GM18907 (cell line): ENCODE measurements around the gene ARHGAP25.

ENCODE experiments used
- ATAC-seq: cut with Tn5 transposase; IDR thresholded peaks from one replicate; pipeline ENCODE4 v1.9.1; 2021; ENCODE audit warnings: mild to moderate bottlenecking, moderate library complexity; ENCODE audit not compliant: unreplicated experiment

The ARHGAP25 gene

GRCh38 chr2:68764806-68765311 lies 30.2 kb downstream of the ARHGAP25 start:
- no peak for ATAC-seq

GRCh38 chr2:68765739-68766375 lies 31.2 kb downstream of the ARHGAP25 start:
- peak; percentile 20 for ATAC-seq

- peak; percentile 39 for ATAC-seq
These were observed 31.8 kb downstream of the ARHGAP25 start for GRCh38 chr2:68766376-68766845.

DNA sequence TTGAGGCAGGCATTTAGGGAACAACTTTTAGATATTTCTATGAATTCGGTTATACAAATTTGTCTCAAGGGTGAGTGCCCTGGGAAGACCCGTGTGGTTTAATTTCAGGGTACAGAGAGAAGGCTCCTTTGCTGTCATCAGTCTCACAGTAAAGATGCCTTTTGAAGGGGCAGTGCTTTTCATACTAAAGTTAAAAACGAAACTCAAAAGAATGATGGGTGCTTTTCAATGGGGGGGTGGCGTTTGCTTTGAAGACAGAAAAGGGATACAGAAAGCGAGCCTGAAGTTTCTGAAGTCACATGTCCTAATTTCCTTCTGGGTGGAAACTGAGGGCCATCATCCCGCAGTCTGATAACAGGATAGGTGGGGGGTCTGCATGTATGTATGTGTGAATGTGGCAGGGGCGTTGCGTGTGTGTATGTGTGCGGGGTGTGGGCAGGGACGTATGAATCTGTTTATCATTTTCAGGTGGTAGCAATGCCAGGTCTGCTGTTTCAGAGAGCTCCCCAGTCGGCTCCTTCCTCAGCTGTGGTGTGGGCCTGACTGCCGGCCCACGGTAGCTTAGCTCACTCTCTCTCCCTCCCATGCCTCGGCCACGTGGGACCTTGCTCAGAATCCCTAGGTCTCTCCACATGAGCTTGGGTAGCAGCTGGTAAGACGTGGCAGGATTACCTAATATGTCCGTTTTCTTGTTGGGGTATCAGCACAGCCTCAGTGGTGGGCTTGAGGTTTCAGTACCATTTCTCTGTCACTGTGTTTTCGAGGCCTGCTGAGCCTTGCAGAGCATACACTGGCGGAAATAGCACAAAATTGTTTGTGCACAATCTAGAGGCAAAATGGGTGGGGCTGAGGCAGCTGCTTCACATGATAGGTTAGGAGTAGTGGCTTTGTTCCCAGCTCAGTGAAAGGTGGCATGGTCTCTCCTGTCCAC lies 32.7 kb downstream of the ARHGAP25 start:
- peak; percentile 36 for ATAC-seq

- ATAC-seq = no peak
These were observed 33.4 kb downstream of the ARHGAP25 start for GRCh38 chr2:68767996-68768395.

DNA sequence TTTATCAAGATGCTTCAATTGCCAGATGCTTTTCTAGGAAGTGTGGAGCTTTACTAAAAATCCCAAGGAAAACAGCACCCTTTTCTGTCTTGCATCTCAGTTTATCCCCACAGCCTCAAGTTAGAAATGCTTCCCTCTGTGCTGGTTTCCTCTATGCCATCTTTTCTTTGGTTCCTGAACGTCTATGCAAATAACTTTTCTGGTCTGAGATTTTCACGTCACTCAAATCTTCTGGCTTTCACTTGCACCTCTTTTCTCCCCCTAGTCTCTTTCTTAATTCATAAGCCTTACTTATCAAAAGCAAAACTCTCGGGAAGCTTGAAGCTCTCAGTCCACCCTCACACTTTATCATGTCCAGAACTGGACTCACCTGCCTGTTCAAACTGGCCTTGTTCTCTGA lies 33.9 kb downstream of the ARHGAP25 start:
- ATAC-seq = no peak

GRCh38 chr2:68768951-68769350 lies 34.3 kb downstream of the ARHGAP25 start:
- ATAC-seq = no peak

GRCh38 chr2:68769586-68770270 lies 35.1 kb downstream of the ARHGAP25 start:
- ATAC-seq = no peak

DNA sequence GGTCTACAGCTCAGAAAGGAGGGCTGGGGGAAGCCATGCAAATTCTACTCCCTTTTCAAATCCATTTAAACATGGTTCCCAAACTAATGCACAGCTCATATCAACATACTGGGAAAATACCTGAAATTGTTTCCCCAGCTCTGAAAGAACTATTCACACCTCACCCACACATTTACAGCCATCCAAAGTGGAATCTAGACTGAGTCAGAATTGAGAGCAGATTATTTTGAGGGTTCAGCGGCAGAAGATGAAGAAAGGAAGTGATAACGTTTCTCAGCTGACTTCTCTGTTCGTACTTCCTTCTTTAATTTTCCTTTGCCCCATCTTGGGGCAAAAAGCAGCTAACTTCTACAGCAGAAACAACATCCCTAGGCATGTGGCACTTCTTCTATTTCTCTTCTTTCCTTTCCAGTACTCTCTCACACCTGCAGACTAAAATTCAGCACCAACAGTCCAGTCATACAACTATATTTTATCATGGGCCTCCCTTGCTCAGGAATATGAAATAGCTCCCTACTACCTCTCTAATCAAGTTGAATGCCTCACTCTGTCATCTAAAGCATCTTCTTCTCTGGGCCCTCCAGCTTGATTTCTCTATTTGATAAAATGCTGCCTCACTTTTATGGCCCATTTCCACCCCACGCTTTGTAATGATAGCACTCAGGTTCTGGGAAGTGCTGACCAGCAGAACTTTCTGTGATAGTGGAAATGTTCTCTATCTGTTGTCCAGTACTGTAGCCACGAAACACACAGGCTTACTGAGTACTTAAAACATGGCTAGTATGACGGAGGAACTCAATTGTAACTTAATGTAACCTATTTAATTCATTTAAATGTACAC lies 35.9 kb downstream of the ARHGAP25 start:
- no peak for ATAC-seq

GRCh38 chr2:68771211-68771751 lies 36.7 kb downstream of the ARHGAP25 start:
- no peak for ATAC-seq

DNA sequence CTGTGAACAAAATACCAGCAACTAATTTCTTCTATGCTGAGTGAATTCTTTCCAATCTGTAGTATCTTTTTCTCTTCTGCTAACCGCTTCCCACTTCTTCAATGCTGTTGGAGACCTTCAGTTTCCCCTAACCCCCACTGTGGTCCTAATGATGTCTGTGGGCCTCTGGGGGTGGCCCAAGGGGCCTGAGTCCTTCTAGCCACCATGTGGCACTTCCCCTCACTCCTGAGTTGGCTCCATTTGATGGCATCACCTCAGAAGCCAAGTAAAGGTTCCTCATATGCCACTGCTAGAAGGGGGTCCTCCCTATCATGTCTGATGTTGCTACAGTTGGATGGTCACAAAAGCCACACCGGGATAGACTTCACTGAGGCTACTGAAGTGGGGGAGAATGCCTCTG lies 37.5 kb downstream of the ARHGAP25 start:
- ATAC-seq = no peak

DNA sequence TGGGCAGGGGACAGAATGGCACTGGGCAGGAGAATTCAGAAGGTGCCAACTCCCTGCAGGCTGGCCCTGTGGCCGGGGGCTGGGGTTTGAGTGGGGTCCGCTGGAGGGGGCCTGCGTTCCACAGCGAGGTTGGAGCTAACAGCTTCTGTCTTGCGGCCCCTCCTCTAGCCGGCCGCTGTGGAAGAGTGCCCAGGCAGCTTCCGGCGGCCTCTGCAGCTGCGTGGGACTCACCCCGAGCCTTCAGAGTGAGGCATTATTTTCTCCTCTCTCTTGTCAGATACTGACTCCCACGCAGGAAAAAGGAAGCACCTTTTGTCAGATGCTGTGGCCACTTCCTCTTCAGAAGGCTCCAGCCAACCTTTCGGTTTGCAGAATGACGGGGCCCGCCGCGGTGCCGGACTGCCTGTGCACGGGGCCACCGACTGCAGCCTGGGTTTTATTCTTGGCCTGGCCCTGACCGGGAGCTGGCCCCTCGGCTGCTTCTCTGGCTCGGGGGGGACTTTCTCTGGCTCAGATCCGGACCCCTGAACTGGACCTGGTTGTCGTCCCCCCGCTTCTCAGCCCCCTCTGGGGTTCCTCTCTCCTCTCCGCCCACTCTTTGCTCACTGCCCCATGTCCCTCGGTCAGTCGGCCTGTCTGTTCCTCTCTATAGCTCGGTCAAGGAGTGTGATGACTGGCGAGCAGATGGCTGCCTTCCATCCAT lies 40.1 kb downstream of the ARHGAP25 start:
- ATAC-seq = peak; percentile 94

DNA sequence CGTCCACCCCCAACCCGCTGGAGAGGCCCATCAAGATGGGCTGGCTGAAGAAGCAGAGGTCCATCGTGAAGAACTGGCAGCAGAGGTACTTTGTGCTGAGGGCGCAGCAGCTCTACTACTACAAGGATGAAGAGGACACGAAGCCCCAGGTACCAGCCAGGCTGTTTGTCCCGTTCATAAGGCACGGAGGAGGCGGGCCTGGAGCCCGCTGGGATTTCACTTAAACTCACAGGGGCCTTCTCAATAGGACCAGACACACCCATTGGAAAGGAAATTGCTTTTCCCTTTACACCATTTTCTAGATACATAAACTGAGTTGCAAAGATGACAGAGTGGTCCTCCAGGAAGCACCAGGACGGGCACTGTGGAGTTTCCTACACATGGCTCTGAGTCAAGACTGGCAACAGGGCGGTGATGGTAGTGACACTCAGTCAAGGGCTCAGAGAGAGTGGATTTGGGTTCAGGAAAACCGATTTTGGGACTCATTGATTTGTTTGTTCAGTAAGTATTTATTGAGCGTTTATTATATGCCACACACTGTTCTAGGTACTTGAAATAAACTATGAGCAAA lies 40.7 kb downstream of the ARHGAP25 start:
- ATAC-seq = no peak

DNA sequence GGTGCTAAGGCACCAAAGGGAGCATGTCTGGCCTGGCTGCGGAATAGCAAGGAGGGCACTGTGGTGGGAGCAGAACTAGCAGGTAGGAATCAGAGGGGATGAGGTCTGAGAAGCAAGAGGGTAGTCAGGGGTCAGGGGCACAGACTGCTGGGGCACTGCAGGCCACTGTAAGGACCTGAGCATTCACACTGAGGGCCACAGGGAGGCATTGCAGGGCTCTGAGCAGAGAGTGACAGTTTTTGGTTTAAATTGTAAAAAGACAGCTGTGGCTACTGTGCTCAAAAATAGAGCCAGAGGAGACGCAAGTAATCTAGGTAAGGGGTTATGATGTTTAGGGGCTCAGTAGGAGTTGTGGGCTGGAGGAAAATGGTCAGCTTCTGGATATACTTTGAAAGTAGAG lies 41.5 kb downstream of the ARHGAP25 start:
- ATAC-seq = no peak

DNA sequence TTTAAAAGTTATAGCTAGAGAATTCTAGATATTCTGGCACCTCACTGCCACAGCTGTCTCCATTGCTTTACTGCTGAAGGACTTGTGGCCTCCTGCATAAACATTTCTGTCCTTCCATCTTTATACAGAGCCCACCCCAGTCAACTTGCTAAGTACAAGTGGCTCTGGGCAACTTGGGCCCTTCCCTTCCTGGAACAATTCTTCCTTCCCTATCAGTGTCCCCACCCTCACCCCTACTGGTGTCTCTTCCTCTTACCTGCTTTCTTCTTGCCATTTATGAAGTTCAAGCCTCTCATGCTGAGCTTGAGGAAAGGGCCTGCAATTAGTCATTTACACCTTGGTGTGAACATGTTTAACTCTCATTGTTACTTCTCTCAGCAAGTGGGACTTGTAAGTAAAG lies 45.0 kb downstream of the ARHGAP25 start:
- ATAC-seq = no peak

GRCh38 chr2:68784188-68784587 lies 49.6 kb downstream of the ARHGAP25 start:
- ATAC-seq = no peak

DNA sequence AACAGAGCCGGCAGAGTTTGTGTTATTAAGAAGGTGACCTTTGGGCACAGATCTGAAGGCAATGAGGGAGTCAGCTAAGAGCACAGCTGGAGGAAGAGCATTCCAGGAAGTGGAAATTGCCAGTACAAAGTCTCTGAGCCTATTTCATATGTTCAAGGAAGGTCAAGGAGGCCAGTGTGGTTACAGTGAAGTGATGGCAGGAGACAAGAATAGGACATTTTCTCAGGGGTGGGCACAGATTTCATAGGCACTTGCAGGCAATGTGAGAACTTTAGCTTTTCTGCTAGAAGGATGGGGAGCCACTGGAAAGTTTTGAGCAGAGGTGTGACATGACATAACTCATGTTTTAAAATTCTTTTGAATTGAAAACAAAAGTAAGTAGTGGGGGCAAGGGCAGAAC lies 50.3 kb downstream of the ARHGAP25 start:
- ATAC-seq = no peak

DNA sequence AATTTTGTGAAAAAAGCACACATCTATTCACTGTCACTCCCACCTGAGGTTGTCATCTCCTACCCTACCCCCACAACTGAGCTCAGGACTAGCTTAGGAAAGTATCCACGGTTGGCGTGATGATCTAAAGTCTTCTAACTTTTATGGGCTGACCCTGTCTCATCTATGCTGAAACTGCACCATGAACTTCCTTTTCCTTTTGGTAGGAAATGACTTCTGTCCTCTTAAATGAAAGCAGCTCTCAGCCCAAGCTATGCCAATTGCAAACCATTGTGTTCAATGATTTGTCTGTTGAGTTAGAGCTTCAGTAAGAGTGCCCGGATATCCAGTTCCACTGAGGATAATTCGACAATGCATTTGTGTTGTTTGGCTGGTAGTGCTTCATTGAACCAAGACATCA lies 52.7 kb downstream of the ARHGAP25 start:
- no peak for ATAC-seq

DNA sequence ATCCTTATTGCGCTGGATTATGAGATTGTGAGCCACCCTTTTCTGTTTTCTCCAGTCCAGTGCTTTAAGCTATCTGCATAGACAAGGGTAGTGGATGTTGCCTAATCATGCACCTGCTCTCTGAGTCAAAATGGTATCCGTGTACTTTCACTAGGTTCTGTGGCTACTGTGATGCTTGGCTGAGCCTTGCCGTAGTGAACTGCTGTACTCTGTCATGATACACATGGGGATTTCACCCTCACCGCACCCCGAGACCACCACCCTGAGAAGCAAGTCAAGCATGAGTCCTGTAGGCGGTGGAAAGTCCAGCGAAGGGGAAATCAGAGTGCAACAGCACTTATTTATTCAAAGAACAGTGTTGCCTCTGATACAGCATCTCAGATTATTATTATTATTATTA lies 55.0 kb downstream of the ARHGAP25 start:
- peak; percentile 100 for ATAC-seq
